GM12878 (cell line): Measurements from ENCODE around the gene SELENOV. TPM values are rescaled to one million over a fixed set of nuclear protein-coding genes. Genes with fewer than 3 reads are reported as not detected.

Experiments used
- ATAC-seq: fragments of 200-7000 bp; cut with Tn5 transposase; 3 replicates; pipeline ENCODE4 v1.9.1; 2020; ENCODE audit warnings: mild to moderate bottlenecking, moderate library complexity
- BruUV-seq: library from RNA; stranded (reverse); fragments of 400-500 nt; replicated peaks from 2 replicates; lab custom pipeline; 2021; lab: Mats Ljungman, UMichigan
- CTCF ChIA-PET: fragments of 300-600 bp; sonication (Branson Sonifier 250); formaldehyde crosslinking; extraction: SDS; loops from one replicate; lab custom pipeline; 2021; ENCODE audit warnings: inconsistent platforms; lab: Yijun Ruan, JAX
- POLR2A ChIA-PET: fragments of 350-600 bp; formaldehyde crosslinking; extraction: SDS; loops from one replicate; lab custom pipeline; 2021; ENCODE audit warnings: inconsistent platforms; lab: Charles Lee
- RAD21 ChIA-PET: fragments of 300-600 bp; sonication (Branson Sonifier 250); formaldehyde crosslinking; loops from one replicate; lab custom pipeline; 2023; ENCODE audit warnings: antibody characterized with exemption; ENCODE audit not compliant: unreplicated experiment; lab: Charles Lee
- SMC1A ChIA-PET: fragments of 300-600 bp; sonication (Branson Sonifier 250); formaldehyde crosslinking; loops from one replicate; lab custom pipeline; 2023; ENCODE audit not compliant: unreplicated experiment, uncharacterized antibody; lab: Charles Lee
- DNase-seq: peaks from one replicate; pipeline ENCODE4 v3.0.0-alpha.2; 2011; ENCODE audit warnings: low read depth, low spot score
- FAIRE-seq: peaks from 3 replicates; lab custom pipeline; 2011; peaks lifted over from hg19 to GRCh38; lab: Jason Lieb, UNC
- H2AFZ ChIP-seq: 2 replicates; pipeline ENCODE4 v1.6.0; 2011; ENCODE audit warnings: low read depth, low read length, control low read depth; ENCODE audit not compliant: control insufficient read depth
- H3K27ac ChIP-seq: 2 replicates; pipeline ENCODE4 v1.5.1; 2011; ENCODE audit warnings: control low read depth; ENCODE audit not compliant: control insufficient read depth, insufficient read depth
- H3K27me3 ChIP-seq, 2 experiments: replicated peaks in 1 of 2; 2 replicates each; pipeline versions ENCODE4 v1.6.0 to v1.6.1; 2011; ENCODE audit warnings: low read length in 1 of 2; ENCODE audit not compliant: control insufficient read depth in 2 of 2, insufficient read depth in 2 of 2
- H3K36me3 ChIP-seq, 2 experiments: 2 replicates each; pipeline ENCODE4 v1.5.1; 2011; ENCODE audit warnings: low read length in 1 of 2; ENCODE audit not compliant: control insufficient read depth in 2 of 2, insufficient read depth in 2 of 2
- H3K4me1 ChIP-seq: 2 replicates; pipeline ENCODE4 v1.6.1; 2011; ENCODE audit warnings: mild to moderate bottlenecking, low read length, moderate library complexity, mixed read lengths; ENCODE audit not compliant: control insufficient read depth, insufficient read depth
- H3K4me2 ChIP-seq: 2 replicates; pipeline ENCODE4 v1.6.0; 2011; ENCODE audit warnings: control low read depth; ENCODE audit not compliant: control insufficient read depth, insufficient read depth
- H3K4me3 ChIP-seq: fragments of 200-600 bp; sonication (generic); 2 replicates; pipeline ENCODE4 v1.5.1; 2016
- H3K79me2 ChIP-seq: 2 replicates; pipeline ENCODE4 v1.6.0; 2011; ENCODE audit warnings: low read length; ENCODE audit not compliant: control insufficient read depth, insufficient read depth
- H3K9ac ChIP-seq: 2 replicates; pipeline ENCODE4 v1.8.0; 2011; ENCODE audit warnings: low read length, control low read depth, mixed read lengths; ENCODE audit not compliant: control insufficient read depth, insufficient read depth
- H3K9me3 ChIP-seq: replicated peaks from 3 replicates; pipeline ENCODE4 v1.5.1; 2011; ENCODE audit warnings: mild to moderate bottlenecking, low read length; ENCODE audit not compliant: control insufficient read depth, insufficient read depth
- H4K20me1 ChIP-seq: 2 replicates; pipeline ENCODE4 v1.6.0; 2011; ENCODE audit not compliant: control insufficient read depth, insufficient read depth
- EED ChIP-seq: sonication (generic); IDR thresholded peaks from 2 replicates; pipeline ENCODE4 v1.6.1; 2016; ENCODE audit warnings: antibody characterized with exemption, low read depth
- KDM1A ChIP-seq: fragments of 200-600 bp; sonication (generic); IDR thresholded peaks from 2 replicates; pipeline ENCODE4 v1.6.1; 2016; ENCODE audit warnings: borderline replicate concordance
- LARP7 ChIP-seq: fragments of 450-650 bp; IDR thresholded peaks from 2 replicates; pipeline ENCODE4 v1.6.1; 2017; ENCODE audit warnings: mild to moderate bottlenecking
- PBX3 ChIP-seq: IDR thresholded peaks from 2 replicates; pipeline ENCODE4 v1.6.1; 2011; ENCODE audit warnings: mild to moderate bottlenecking, low read depth, low read length, moderate library complexity; ENCODE audit not compliant: insufficient replicate concordance
- RELA ChIP-seq: fragments of 450-650 bp; IDR thresholded peaks from 2 replicates; pipeline ENCODE4 v1.8.0; 2014; ENCODE audit warnings: borderline replicate concordance; ENCODE audit not compliant: partially characterized antibody
- SP1 ChIP-seq: IDR thresholded peaks from one replicate; pipeline ENCODE4 v1.6.1; 2011; ENCODE audit warnings: low read depth, low read length
- TARDBP ChIP-seq: IDR thresholded peaks from 2 replicates; pipeline ENCODE4 v1.6.1; 2016; ENCODE audit warnings: borderline replicate concordance
- WGBS: methylation state at CpG from one replicate; pipeline ENCODE4 v1.1.6; 2016; ENCODE audit warnings: low lambda C conversion rate; ENCODE audit not compliant: insufficient replicate concordance, insufficient coverage; ENCODE audit errors: missing lambda C conversion rate; 5-methylcytosine and 5-hydroxymethylcytosine counted together
- in situ Hi-C: fragments of 300-500 bp; cut with MboI; formaldehyde crosslinking; loops from 9 replicates; pipeline ENCODE4 v1.14.3; 2018; ENCODE audit warnings: mixed read lengths
- intact Hi-C: fragments of 100-400 bp; cut with micrococcal nuclease; formaldehyde crosslinking; loops from one replicate; pipeline ENCODE4 v1.14.2; 2022; ENCODE audit not compliant: unreplicated experiment
- polyA plus RNA-seq, 11 experiments: library from polyadenylated mRNA; depleted of rRNA in 4 of 11; unstranded in 6 of 11; stranded (reverse) in 5 of 11; fragments of >200 nt; fragmentation: Nextera tagmentation in 4 of 11; fragmentation: Illumina TruSeq in 1 of 11; extraction: Ambion mirVana in 4 of 11; extraction: Trizol in 1 of 11; gene quantifications; 1 replicate in 1 of 11; 2 replicates in 10 of 11; pipeline versions ENCODE4 v1.2.1 to v1.2.3, GENCODE V29; 2011 to 2016; ENCODE audit warnings: inconsistent platforms in 2 of 11, missing spikeins in 2 of 11, low read depth in 1 of 11
- total RNA-seq, 4 experiments: library from RNA; depleted of rRNA in 3 of 4; stranded (reverse); fragments of >200 nt in 3 of 4; fragmentation: Illumina TruSeq in 1 of 4; extraction: Trizol in 1 of 4; gene quantifications; 2 replicates each; pipeline versions ENCODE4 v1.2.1 to v1.2.3, GENCODE V29; 2013 to 2021

Gene SELENOV
- total and polyA plus RNA-seq, 10 of the 15 experiments (the other 5 are each of a cell fraction or from before 2014, with no cell fraction given): not detected

- ChIA-PET RAD21 (no interaction called here), CTCF (interaction anchor here (0.6 to 1.9 kb wide), 6 partner anchors 8 to 153 kb away, joined by 3 to 12 read pairs (median 3); partner anchors contain the start of gene EID2B), POLR2A (interaction anchor here (0.6 kb wide), 1 partner anchor 50 kb away, joined by 3 read pairs; no protein-coding TSS in a partner anchor), SMC1A (interaction anchor here (1.2 to 3.0 kb wide), 5 partner anchors 13 to 66 kb away, joined by 3 to 8 read pairs (median 5); partner anchors contain the start of gene EID2B)
- Histone ChIP-seq H2AFZ (no peak overlapping the region), H3K4me3 (no peak overlapping the region), H3K36me3 (no peaks in the 10 kb centered on the region), H3K4me1 (peaks cover 10% of the 10 kb centered on the region), H4K20me1 (no peaks in the 10 kb centered on the region), H3K9me3 (no peaks in the 10 kb centered on the region; the same call in 2 of the 3 replicates), H3K27me3 (peaks cover 0 to 19% of the 10 kb centered on the region in 2 experiments; a peak in 3 of 4 replicates), H3K79me2 (no peaks in the 10 kb centered on the region), H3K27ac (no peak overlapping the region), H3K4me2 (no peak overlapping the region), H3K9ac (no peak overlapping the region)
- WGBS: 74% methylated on average over 8 of the region's 8 CpGs
- no peak for FAIRE-seq
- TF ChIP-seq KDM1A (no peak), EED (no peak), LARP7 (no peak), RELA (no peak), SP1 (no peak), TARDBP (no peak), PBX3 (no peak)
- BruUV-seq: no TSS peak
- no peak for DNase-seq
- intact Hi-C loops (loop anchor here (5.0 kb wide), 1 partner anchor 53 kb away; the partner anchor contains the start of gene SUPT5H), in situ Hi-C loops (no loop called here)
- no peak for ATAC-seq
Observed at GRCh38 chr19:39499932-39500331, 15.0 kb upstream of the SELENOV start.
